Activated effector memory CD4-positive, alpha-beta T cell treated with Interleukin-2 at 50 U/mL for 16 hours (primary cell): ENCODE data around the gene MIPEP.

Source experiments
- DNase-seq: peaks from one replicate; pipeline ENCODE4 v3.0.0-alpha.2; 2020

MIPEP gene

GRCh38 chr13:23804166-23804565 is 85.0 kb downstream of the MIPEP start:
- DNase-seq, result no peak

DNA sequence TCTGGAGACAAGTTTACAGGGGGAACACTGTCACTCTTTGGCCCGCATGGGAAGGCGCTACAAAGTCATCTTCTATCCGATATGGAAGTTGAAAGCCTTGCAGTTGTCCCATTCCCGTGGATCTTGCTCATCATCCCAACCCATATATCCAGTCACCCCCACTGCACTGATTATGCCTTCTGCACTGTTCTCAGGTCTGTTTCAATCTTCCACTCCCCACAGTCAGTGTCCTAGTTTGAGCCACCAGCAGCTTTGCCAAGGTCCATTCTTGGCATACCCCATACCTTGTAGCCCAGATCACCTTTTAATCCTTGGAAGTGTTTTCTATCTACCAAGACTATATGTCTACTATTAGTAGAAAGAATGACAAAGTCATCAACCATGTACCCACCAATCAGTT is 88.1 kb downstream of the MIPEP start:
- DNase-seq, result no peak

- no peak for DNase-seq
These were observed 89.3 kb downstream of the MIPEP start for GRCh38 chr13:23799945-23800344.

- no peak for DNase-seq
These were observed 91.8 kb downstream of the MIPEP start for GRCh38 chr13:23797276-23797903.

GRCh38 chr13:23796551-23796950 is 92.6 kb downstream of the MIPEP start:
- no peak for DNase-seq

DNA sequence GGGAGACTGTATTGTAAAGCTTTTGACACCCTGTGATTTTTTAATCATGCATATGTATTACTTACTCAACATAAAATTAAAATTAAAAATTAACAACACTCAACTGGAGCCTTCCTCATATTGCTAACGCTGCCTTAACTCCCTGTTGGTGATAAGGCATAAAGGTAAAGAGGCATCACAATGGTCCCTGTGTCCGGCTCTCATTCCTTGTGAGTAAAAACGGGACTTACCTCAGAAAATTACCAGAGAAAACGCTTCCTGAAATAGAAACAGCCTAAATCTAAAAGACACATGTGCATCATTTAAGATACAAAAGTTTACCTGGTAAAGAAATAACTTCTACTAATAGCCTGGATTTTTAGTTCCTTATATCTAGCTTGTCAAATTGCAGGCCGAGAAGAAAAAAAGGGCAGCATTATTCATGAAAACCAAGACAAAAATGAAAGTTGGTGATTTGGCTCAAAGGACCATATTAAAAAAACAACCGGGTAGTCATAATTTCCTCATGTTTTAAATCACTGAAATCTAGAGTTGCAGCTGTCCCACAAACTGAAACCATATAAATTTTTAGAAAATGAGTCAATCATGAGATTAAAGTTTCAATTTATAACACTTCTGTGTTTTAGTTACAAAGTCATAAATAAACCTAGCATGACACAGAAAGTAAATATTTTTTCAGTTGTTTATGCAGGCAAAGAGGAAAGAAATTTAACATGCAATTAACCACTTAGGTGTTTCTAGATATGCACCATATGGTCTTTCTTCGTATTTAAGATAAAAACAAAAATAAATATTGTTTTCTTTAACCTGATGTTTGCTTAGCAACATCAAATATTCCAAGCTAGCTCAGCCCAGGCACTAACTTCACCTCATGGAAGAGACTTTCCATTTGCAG is 94.7 kb downstream of the MIPEP start:
- DNase-seq, result no peak

DNA sequence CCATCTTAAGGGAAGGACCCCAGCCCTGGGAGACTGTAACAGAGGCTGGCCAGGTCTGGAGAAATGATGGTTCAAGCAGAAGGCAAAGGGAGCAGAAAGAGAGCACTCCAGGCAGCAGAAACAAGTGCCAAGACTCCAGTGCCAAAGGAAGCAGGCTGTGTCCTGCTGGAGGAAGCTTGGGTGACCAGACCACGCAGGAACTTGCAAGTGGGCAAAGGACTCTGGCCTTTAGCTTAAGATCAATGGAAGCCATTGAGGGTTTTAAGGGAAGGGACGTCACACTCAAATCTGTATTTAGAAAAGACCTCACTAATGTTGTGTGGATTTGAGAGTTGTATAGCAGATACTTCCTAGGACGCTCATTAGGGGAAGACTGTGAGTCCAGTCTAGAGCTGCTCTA is 95.5 kb downstream of the MIPEP start:
- DNase-seq, result no peak

- no peak for DNase-seq
These were observed 96.5 kb downstream of the MIPEP start for GRCh38 chr13:23792680-23793079.

- no peak for DNase-seq
These were observed 98.5 kb downstream of the MIPEP start for GRCh38 chr13:23790577-23791170.

DNA sequence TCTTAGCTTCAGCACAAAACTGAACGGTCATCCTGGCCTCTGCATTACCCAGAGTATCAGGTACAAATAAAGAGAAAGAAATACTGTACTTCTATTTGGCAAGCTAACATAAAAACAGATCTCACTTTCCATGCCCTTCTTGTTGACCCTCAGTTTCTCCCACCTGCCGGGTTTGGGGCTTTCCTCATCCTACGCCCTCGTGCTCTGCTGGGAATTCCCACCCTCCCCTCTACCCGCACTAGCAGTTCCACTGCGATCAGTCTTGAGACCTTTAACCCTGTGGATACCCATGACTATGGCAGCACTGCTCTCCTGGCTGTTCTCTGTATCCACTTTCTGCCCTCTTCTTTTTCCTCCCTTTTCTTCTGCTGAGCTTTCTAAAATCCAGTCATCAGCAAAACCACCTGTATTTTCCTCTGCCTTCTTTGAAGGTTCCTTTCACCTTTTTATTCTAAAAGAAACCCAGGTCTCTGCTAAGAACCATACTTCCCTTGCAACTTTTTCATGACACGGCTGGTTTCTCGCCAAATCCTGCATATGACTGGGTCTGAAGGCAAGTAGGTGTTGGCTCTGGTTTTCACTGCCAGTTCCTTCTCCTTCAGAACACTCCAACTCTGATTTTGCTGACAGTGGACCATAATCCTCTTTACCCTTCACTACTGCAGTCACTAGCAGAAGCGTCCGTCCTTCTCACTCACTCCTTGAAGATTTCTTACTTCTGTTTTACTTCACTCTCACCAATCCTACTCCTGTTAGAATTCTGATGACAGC is 99.4 kb downstream of the MIPEP start:
- no peak for DNase-seq

- no peak for DNase-seq
These were observed 100.7 kb downstream of the MIPEP start for GRCh38 chr13:23788459-23788858.

GRCh38 chr13:23787464-23787863 is 101.7 kb downstream of the MIPEP start:
- DNase-seq, result no peak

DNA sequence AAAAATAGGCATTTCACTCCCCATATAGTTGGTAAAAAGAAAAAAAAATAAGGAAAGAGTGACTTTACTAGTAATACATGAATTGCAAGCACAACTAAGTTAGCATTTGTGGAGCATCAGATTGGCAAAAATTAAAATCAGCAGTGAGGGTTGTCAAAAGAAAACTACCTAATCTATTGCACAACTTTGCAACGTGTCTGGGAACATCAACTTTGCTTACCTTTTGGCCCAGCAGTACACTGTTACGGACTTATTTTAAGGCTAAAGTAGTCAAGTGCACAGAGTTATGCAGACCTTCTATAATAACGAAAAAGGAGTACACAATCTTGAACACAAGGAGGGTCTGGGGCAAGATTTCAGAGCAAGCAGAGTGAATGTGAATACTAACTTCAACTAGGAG is 102.6 kb downstream of the MIPEP start:
- DNase-seq, result no peak

DNA sequence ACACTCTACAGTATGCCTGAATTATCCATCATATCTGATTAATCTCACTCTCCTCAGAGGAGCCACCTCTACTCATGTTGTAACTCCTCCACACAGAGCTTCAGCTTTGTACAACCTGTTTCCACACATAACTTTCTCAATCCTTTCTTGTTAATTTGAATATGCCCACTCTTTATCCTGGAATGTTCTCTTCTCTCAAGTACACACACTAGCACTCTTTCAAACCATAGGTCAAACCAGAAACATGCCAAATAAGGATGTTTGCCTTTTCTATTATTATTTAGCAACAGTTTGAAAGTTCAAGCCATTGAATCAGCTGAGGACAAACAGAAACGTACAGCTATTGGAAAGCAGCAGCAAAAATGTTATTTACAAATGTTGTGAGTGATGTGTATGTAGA is 110.3 kb downstream of the MIPEP start:
- no peak for DNase-seq

GRCh38 chr13:23778002-23778652 is 111.1 kb downstream of the MIPEP start:
- no peak for DNase-seq

GRCh38 chr13:23777575-23777870 is 111.7 kb downstream of the MIPEP start:
- DNase-seq, result no peak

DNA sequence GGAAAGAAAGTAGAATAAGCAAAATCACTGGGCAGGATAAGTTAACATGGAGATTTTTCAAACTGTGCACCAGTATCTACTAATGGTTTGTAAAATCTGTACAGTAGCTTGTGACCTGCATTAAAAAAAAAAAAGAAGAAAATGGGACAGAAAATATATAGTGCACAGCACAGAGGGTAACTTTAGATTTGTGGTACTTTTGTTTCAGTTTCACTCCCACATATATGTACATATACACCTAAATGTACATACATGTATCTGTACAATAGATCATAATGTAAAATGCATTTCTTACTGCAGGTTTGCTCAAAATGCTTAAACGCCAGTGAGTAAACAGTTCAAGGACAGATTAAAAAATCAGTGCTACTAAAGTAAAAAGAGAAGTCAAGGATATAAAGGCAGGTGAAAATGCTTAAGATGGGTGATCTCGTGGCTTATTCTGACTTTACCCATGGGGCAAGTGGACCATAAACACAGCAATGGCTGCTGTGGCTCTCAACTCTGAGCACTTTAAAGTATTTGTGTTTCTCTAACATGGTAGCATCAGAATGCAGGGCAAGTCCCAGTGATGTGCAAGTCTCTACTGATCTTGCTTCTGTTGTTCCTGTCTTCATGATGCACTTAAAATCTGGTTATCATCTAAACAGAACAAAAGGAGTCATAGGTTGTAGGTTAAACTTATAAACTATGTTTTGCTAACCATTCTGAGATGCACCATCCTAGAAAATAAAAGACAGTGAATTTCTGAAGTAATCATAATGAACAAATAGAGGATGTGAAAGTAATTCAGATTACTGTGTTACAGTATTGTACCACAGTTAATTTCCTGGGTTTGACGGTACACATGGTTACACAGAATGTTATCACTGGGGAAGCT is 112.3 kb downstream of the MIPEP start:
- no peak for DNase-seq

- DNase-seq, result no peak
These were observed 116.5 kb downstream of the MIPEP start for GRCh38 chr13:23772717-23773116.

GRCh38 chr13:23771956-23772355 is 117.2 kb downstream of the MIPEP start:
- DNase-seq, result no peak

DNA sequence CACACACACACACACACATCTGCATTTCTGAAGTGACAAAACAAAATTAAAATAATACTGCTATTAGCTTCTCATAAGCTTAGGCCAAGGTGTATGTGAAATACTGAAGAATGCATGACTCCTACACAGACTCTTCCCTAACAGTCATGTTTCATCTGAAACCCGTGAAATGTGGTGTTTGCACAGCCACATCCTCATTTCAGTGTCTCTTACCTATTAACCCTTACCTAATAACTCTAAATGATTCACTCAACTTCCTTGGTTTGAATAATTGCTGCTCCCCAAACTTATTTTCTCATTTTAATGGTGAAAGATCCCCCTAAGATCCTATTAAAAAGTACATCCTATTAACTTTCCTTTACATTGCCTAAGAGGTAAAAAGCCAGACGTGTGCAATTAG is 117.6 kb downstream of the MIPEP start:
- DNase-seq, result no peak

GRCh38 chr13:23770973-23771372 is 118.2 kb downstream of the MIPEP start:
- DNase-seq, result no peak

GRCh38 chr13:23770428-23770827 is 118.8 kb downstream of the MIPEP start:
- no peak for DNase-seq
